ENCODE results near the gene CHID1. TPM values are rescaled to one million over a fixed set of nuclear protein-coding genes. Genes with fewer than 3 reads are reported as not detected.

The CHID1 gene
- total RNA-seq, 1 donor from 2014 or later: 88.3 TPM

DNA sequence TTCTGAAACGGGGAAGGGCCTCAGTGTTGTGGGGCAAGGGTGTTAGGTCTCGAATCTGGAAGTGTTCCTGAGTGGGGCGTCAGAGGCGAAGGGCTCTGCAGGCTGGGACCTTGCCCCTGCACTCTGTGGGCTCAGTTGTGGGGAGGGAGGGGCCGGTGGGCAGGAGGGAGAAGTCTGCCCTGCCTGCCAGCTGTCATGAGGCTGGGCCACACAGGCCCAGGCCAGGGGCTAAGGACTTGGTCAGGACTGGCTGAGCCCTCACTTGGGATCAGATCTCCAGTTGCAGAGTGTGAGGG, 82.8 kb downstream of the CHID1 start, which contains the start of gene CRACR2B:
Gene CRACR2B (plus strand): TSS at position 23 of the 296 bp plus-strand sequence. CDS start 689 bp downstream, outside the sequence.
- TF ChIP-seq, protein P1, sequence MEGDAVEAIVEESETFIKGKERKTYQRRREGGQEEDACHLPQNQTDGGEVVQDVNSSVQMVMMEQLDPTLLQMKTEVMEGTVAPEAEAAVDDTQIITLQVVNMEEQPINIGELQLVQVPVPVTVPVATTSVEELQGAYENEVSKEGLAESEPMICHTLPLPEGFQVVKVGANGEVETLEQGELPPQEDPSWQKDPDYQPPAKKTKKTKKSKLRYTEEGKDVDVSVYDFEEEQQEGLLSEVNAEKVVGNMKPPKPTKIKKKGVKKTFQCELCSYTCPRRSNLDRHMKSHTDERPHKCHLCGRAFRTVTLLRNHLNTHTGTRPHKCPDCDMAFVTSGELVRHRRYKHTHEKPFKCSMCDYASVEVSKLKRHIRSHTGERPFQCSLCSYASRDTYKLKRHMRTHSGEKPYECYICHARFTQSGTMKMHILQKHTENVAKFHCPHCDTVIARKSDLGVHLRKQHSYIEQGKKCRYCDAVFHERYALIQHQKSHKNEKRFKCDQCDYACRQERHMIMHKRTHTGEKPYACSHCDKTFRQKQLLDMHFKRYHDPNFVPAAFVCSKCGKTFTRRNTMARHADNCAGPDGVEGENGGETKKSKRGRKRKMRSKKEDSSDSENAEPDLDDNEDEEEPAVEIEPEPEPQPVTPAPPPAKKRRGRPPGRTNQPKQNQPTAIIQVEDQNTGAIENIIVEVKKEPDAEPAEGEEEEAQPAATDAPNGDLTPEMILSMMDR (IDR thresholded peaks at IDR 0.05; ENCODE audit: unreplicated experiment): no peak
- H3K4me3 Mint-ChIP-seq: peak within 1 kb of the TSS; percentile 68
- no peak for DNase-seq (ENCODE audit: low spot score in 2 of 2, unreplicated experiment in 2 of 2)
- H3K27ac Mint-ChIP-seq: no peak within 1 kb of the TSS
- peaks cover 51% of the 10 kb centered on the region for H3K27me3 Mint-ChIP-seq (ENCODE audit: low read depth)
- H3K9me3 Mint-ChIP-seq: no peaks in the 10 kb centered on the region
- peaks cover 34% of the 10 kb centered on the region for H3K4me1 Mint-ChIP-seq
- H3K36me3 Mint-ChIP-seq: peaks cover 7% of the 10 kb centered on the region

GRCh38 chr11:827146-827896, 83.3 kb downstream of the CHID1 start:
- peaks cover 33% of the 10 kb centered on the region for H3K4me1 Mint-ChIP-seq
- H3K9me3 Mint-ChIP-seq: no peaks in the 10 kb centered on the region
- TF ChIP-seq, protein P1 (IDR thresholded peaks at IDR 0.05; ENCODE audit: unreplicated experiment): no peak
- peak overlapping the region; percentile 68 for H3K4me3 Mint-ChIP-seq
- no peak overlapping the region for H3K27ac Mint-ChIP-seq
- DNase-seq (ENCODE audit: low spot score in 2 of 2, unreplicated experiment in 2 of 2): no peak
- H3K36me3 Mint-ChIP-seq: peaks cover 7% of the 10 kb centered on the region
- peaks cover 50% of the 10 kb centered on the region for H3K27me3 Mint-ChIP-seq (ENCODE audit: low read depth)

- TF ChIP-seq, protein P1 (IDR thresholded peaks at IDR 0.05; ENCODE audit: unreplicated experiment): no peak
- no peak for DNase-seq (ENCODE audit: low spot score in 2 of 2, unreplicated experiment in 2 of 2)
- no peak overlapping the region for H3K27ac Mint-ChIP-seq
- no peaks in the 10 kb centered on the region for H3K9me3 Mint-ChIP-seq
- peaks cover 29% of the 10 kb centered on the region for H3K4me1 Mint-ChIP-seq
- peak overlapping the region; percentile 58 for H3K4me3 Mint-ChIP-seq
- H3K27me3 Mint-ChIP-seq (ENCODE audit: low read depth): peaks cover 45% of the 10 kb centered on the region
- H3K36me3 Mint-ChIP-seq: peaks cover 7% of the 10 kb centered on the region
These were observed 83.8 kb downstream of the CHID1 start for GRCh38 chr11:826836-827145.

DNA sequence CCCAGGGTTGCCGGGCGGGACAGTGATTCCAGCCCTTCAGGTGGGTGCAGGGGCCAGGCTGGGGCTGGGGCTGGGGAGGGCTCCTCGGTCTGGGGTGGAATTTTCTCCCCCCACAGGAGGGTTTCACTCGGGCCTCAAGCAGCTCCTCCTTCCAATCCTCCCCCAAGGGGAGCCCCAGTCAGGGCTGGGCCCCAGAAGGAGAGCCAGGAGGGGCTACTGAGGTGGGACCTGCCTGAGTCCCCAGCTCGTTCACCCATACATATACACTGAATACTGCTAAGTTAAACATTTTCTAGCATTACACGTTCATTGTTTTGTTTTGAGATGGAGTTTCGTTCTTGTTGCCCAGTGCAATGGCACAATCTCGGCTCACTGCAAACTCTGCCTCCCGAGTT, 84.4 kb downstream of the CHID1 start:
- Mint-ChIP-seq H3K36me3 (peaks cover 7% of the 10 kb centered on the region), H3K4me3 (peak overlapping the region; percentile 58), H3K27ac (no peak overlapping the region), H3K27me3 (ENCODE audit: low read depth) (peaks cover 39% of the 10 kb centered on the region), H3K4me1 (peaks cover 24% of the 10 kb centered on the region), H3K9me3 (no peaks in the 10 kb centered on the region)
- TF ChIP-seq, protein P1 (IDR thresholded peaks at IDR 0.05; ENCODE audit: unreplicated experiment): no peak
- no peak for DNase-seq (ENCODE audit: low spot score in 2 of 2, unreplicated experiment in 2 of 2)

- H3K27me3 Mint-ChIP-seq (ENCODE audit: low read depth): peaks cover 36% of the 10 kb centered on the region
- peaks cover 7% of the 10 kb centered on the region for H3K36me3 Mint-ChIP-seq
- DNase-seq (ENCODE audit: low spot score in 2 of 2, unreplicated experiment in 2 of 2): no peak
- no peak overlapping the region for H3K27ac Mint-ChIP-seq
- TF ChIP-seq, protein P1 (IDR thresholded peaks at IDR 0.05; ENCODE audit: unreplicated experiment): no peak
- no peak overlapping the region for H3K4me3 Mint-ChIP-seq
- peaks cover 29% of the 10 kb centered on the region for H3K4me1 Mint-ChIP-seq
- no peaks in the 10 kb centered on the region for H3K9me3 Mint-ChIP-seq
These were observed 85.0 kb downstream of the CHID1 start for GRCh38 chr11:825366-826226.
